ENCODE measurements around the gene MDC1. TPM values are rescaled to one million over a fixed set of nuclear protein-coding genes. Genes with fewer than 3 reads are reported as not detected.

MDC1 gene
- total RNA-seq, 1 donor from 2014 or later: 24.5 TPM

GRCh38 chr6:30700340-30700739 lies 16.7 kb downstream of the MDC1 start:
- H3K36me3 ChIP-seq: peaks cover 30% of the 10 kb centered on the region
- no peaks in the 10 kb centered on the region for H3K9me3 ChIP-seq
- peak; percentile 68 to 69 for ATAC-seq
- TF ChIP-seq CTCF (IDR thresholded peaks at IDR 0.05): no peak
- H3K27ac ChIP-seq: no peak overlapping the region
- H3K4me3 ChIP-seq: no peak overlapping the region
- no peaks in the 10 kb centered on the region for H3K4me1 ChIP-seq
- intact Hi-C loops (cut with DNase I): no loop called here
- H3K27me3 ChIP-seq (ENCODE audit: low read depth): no peaks in the 10 kb centered on the region
- DNase-seq: no peak

GRCh38 chr6:30696432-30696831 lies 20.6 kb downstream of the MDC1 start:
- Histone ChIP-seq H3K27me3 (ENCODE audit: low read depth) (no peaks in the 10 kb centered on the region), H3K27ac (no peak overlapping the region), H3K36me3 (peaks cover 7% of the 10 kb centered on the region), H3K4me1 (peaks cover 3% of the 10 kb centered on the region), H3K4me3 (no peak overlapping the region), H3K9me3 (no peaks in the 10 kb centered on the region)
- ATAC-seq (no peak), DNase-seq (peak; percentile 4)
- intact Hi-C loops (cut with DNase I): no loop called here
- TF ChIP-seq CTCF (IDR thresholded peaks at IDR 0.05): no peak

GRCh38 chr6:30691208-30691847 lies 25.8 kb downstream of the MDC1 start:
- TF ChIP-seq CTCF (IDR thresholded peaks at IDR 0.05): no peak
- no peaks in the 10 kb centered on the region for H3K27me3 ChIP-seq (ENCODE audit: low read depth)
- peaks cover 37% of the 10 kb centered on the region for H3K4me1 ChIP-seq
- H3K4me3 ChIP-seq: peak overlapping the region; percentile 64
- no peaks in the 10 kb centered on the region for H3K36me3 ChIP-seq
- no peaks in the 10 kb centered on the region for H3K9me3 ChIP-seq
- DNase-seq (no peak), ATAC-seq (no peak)
- intact Hi-C loops (cut with DNase I): no loop called here
- H3K27ac ChIP-seq: peak overlapping the region; percentile 66

- Histone ChIP-seq H3K4me1 (peaks cover 43% of the 10 kb centered on the region), H3K36me3 (no peaks in the 10 kb centered on the region), H3K9me3 (no peaks in the 10 kb centered on the region), H3K27me3 (ENCODE audit: low read depth) (no peaks in the 10 kb centered on the region), H3K4me3 (peak within 1 kb of the TSS; percentile 64), H3K27ac (peak within 1 kb of the TSS; percentile 66)
- ATAC-seq (peak; percentile 83 to 85), DNase-seq (peak; percentile 89)
- TF ChIP-seq CTCF (IDR thresholded peaks at IDR 0.05): no peak
- intact Hi-C loops (cut with DNase I): no loop called here
Observed at GRCh38 chr6:30690403-30691207, 26.5 kb downstream of the MDC1 start, which contains the start of gene NRM. Gene NRM, minus strand, starts transcription at chr6:30690984. Its CDS starts 10 bp downstream, at chr6:30690974.

GRCh38 chr6:30689985-30690384 lies 27.1 kb downstream of the MDC1 start:
- TF ChIP-seq CTCF (IDR thresholded peaks at IDR 0.05): no peak
- H3K4me3 ChIP-seq: peak overlapping the region; percentile 64
- ATAC-seq (no peak), DNase-seq (peak; percentile 37)
- H3K27me3 ChIP-seq (ENCODE audit: low read depth): no peaks in the 10 kb centered on the region
- peaks cover 49% of the 10 kb centered on the region for H3K4me1 ChIP-seq
- H3K36me3 ChIP-seq: no peaks in the 10 kb centered on the region
- peak overlapping the region; percentile 66 for H3K27ac ChIP-seq
- intact Hi-C loops (cut with DNase I): no loop called here
- H3K9me3 ChIP-seq: no peaks in the 10 kb centered on the region

All from lower lobe of right lung (tissue), 2 donors.